ENCODE measurements around the gene NRBF2. TPM values are rescaled to one million over a fixed set of nuclear protein-coding genes. Genes with fewer than 3 reads are reported as not detected.

Gene NRBF2
- total and polyA plus RNA-seq, 4 donors, result 13.7 to 31.8 (median 22.3) TPM

DNA sequence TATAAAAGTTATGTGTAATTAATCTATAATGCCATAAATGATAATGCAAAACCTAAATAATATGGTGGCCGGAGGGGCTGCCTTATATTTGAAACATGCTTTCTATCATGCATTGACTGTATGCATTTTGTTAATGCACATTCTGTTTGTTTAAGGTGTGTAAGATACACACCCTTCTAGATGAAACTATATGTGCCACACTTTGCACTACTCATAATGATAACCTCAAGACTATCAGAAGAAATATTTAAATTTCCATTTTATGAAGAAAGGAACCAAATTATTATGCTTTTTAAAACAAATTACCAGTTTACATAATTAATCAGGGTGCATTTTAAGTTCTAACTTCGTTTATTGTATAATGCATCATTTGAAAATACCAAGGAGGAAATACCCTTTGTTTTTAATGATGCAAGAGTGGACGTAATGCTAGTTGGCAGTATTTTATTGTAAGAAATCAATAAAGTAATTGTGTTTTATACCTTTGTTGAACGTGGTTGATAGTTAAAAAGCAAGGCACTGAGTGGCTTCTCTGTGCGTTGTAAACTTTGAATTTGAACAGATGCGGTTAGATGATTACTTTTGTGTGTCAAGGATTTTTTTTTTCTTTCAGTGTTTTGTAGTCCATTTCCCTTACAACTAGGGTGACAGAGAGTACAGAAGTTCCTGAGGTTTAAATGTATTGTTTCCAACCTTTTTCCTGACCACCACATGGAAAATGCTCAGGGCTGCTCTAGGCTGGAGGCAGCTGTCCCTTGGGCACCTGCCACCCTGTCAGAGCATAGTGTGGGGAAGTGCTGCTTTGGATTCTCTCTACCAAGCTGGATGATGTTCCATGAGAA is 21.6 kb downstream of the NRBF2 start:
- no peak overlapping the region for H3K4me3 ChIP-seq (ENCODE audit: low read depth in 1 of 3, low read length in 3 of 3)
- H3K4me1 ChIP-seq (ENCODE audit: control insufficient read depth in 4 of 4, insufficient read depth in 4 of 4, low read length in 3 of 4), result peaks cover 0 to 6% (median 1%) of the 10 kb centered on the region in 4 donors
- peaks cover 5 to 37% (median 25%) of the 10 kb centered on the region in 4 donors for H3K36me3 ChIP-seq (ENCODE audit: control insufficient read depth in 4 of 4, insufficient read depth in 3 of 4, low read depth in 1 of 4, low read length in 3 of 4)
- TF ChIP-seq, protein P1, sequence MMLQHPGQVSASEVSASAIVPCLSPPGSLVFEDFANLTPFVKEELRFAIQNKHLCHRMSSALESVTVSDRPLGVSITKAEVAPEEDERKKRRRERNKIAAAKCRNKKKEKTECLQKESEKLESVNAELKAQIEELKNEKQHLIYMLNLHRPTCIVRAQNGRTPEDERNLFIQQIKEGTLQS (IDR thresholded peaks at IDR 0.05), result no peak
- TF ChIP-seq, protein P2, sequence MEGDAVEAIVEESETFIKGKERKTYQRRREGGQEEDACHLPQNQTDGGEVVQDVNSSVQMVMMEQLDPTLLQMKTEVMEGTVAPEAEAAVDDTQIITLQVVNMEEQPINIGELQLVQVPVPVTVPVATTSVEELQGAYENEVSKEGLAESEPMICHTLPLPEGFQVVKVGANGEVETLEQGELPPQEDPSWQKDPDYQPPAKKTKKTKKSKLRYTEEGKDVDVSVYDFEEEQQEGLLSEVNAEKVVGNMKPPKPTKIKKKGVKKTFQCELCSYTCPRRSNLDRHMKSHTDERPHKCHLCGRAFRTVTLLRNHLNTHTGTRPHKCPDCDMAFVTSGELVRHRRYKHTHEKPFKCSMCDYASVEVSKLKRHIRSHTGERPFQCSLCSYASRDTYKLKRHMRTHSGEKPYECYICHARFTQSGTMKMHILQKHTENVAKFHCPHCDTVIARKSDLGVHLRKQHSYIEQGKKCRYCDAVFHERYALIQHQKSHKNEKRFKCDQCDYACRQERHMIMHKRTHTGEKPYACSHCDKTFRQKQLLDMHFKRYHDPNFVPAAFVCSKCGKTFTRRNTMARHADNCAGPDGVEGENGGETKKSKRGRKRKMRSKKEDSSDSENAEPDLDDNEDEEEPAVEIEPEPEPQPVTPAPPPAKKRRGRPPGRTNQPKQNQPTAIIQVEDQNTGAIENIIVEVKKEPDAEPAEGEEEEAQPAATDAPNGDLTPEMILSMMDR (IDR thresholded peaks at IDR 0.05; ENCODE audit: low read depth, low read length, missing input control), result no peak
- no peak for TF ChIP-seq FOXA2 (IDR thresholded peaks at IDR 0.05)
- no peak for TF ChIP-seq JUND (IDR thresholded peaks at IDR 0.05)
- no peak for TF ChIP-seq GABPA (IDR thresholded peaks at IDR 0.05 in 1 of 2, conservative IDR thresholded peaks at IDR 0.05 in 1 of 2)
- TF ChIP-seq, protein P3, sequence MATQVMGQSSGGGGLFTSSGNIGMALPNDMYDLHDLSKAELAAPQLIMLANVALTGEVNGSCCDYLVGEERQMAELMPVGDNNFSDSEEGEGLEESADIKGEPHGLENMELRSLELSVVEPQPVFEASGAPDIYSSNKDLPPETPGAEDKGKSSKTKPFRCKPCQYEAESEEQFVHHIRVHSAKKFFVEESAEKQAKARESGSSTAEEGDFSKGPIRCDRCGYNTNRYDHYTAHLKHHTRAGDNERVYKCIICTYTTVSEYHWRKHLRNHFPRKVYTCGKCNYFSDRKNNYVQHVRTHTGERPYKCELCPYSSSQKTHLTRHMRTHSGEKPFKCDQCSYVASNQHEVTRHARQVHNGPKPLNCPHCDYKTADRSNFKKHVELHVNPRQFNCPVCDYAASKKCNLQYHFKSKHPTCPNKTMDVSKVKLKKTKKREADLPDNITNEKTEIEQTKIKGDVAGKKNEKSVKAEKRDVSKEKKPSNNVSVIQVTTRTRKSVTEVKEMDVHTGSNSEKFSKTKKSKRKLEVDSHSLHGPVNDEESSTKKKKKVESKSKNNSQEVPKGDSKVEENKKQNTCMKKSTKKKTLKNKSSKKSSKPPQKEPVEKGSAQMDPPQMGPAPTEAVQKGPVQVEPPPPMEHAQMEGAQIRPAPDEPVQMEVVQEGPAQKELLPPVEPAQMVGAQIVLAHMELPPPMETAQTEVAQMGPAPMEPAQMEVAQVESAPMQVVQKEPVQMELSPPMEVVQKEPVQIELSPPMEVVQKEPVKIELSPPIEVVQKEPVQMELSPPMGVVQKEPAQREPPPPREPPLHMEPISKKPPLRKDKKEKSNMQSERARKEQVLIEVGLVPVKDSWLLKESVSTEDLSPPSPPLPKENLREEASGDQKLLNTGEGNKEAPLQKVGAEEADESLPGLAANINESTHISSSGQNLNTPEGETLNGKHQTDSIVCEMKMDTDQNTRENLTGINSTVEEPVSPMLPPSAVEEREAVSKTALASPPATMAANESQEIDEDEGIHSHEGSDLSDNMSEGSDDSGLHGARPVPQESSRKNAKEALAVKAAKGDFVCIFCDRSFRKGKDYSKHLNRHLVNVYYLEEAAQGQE (IDR thresholded peaks at IDR 0.05), result no peak
- TF ChIP-seq HNF4G (IDR thresholded peaks at IDR 0.05), result no peak
- TF ChIP-seq HNF4A (conservative IDR thresholded peaks at IDR 0.05), result no peak
- TF ChIP-seq SP1 (IDR thresholded peaks at IDR 0.05), result no peak
- no peak for TF ChIP-seq NR2F2 (IDR thresholded peaks at IDR 0.05)
- 71% methylated on average over 6 of the region's 6 CpGs for WGBS
- no peak overlapping the region for H3K27ac ChIP-seq (ENCODE audit: low read depth in 1 of 2, low read length in 2 of 2)
- no peak overlapping the region for H3K9ac ChIP-seq (ENCODE audit: low read depth in 1 of 2, low read length in 2 of 2)
- no peak for DNase-seq (ENCODE audit: low spot score)
- H3K9me3 ChIP-seq (ENCODE audit: control insufficient read depth in 4 of 4, low read length in 3 of 4), result no peaks in the 10 kb centered on the region
- no peaks in the 10 kb centered on the region for H3K27me3 ChIP-seq (ENCODE audit: control insufficient read depth in 4 of 4, insufficient read depth in 4 of 4, low read length in 3 of 4)

DNA sequence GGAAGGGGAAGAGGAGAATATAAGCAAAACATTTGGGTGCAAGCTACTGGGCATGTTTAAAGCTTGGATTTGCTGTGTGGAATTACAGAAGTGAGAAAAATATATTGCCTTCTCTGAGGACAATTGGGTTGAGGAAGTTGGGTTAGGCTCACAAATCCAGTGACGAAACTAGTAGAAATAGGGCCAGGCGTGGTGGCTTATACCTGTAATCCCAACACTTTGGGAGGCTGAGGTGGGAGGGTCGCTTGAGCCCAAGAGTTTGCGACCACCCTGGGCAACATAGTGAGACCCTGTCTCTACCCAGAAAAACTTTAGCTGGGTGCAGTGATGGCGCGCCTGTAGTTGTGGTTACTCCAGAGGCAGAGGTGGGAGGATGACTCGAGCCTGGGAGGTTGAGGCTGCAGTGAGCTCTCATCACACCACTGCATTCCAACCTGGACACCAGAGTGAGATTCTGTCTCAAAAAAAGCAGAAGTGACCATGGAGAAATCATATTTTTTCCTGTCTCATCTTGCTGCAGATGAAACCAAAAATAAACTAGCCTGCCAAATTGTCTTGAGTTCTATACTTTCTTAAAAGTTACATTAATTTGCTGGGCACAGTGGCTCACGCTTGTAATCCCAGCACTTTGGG is 22.4 kb downstream of the NRBF2 start:
- no peak overlapping the region for H3K27ac ChIP-seq (ENCODE audit: low read depth in 1 of 2, low read length in 2 of 2)
- DNase-seq (ENCODE audit: low spot score), result no peak
- peaks cover 0 to 6% (median 1%) of the 10 kb centered on the region in 4 donors for H3K4me1 ChIP-seq (ENCODE audit: control insufficient read depth in 4 of 4, insufficient read depth in 4 of 4, low read length in 3 of 4)
- WGBS, result 92% methylated on average over 8 of the region's 8 CpGs
- no peak overlapping the region for H3K9ac ChIP-seq (ENCODE audit: low read depth in 1 of 2, low read length in 2 of 2)
- H3K9me3 ChIP-seq (ENCODE audit: control insufficient read depth in 4 of 4, low read length in 3 of 4), result no peaks in the 10 kb centered on the region
- H3K27me3 ChIP-seq (ENCODE audit: control insufficient read depth in 4 of 4, insufficient read depth in 4 of 4, low read length in 3 of 4), result no peaks in the 10 kb centered on the region
- TF ChIP-seq, protein P4, sequence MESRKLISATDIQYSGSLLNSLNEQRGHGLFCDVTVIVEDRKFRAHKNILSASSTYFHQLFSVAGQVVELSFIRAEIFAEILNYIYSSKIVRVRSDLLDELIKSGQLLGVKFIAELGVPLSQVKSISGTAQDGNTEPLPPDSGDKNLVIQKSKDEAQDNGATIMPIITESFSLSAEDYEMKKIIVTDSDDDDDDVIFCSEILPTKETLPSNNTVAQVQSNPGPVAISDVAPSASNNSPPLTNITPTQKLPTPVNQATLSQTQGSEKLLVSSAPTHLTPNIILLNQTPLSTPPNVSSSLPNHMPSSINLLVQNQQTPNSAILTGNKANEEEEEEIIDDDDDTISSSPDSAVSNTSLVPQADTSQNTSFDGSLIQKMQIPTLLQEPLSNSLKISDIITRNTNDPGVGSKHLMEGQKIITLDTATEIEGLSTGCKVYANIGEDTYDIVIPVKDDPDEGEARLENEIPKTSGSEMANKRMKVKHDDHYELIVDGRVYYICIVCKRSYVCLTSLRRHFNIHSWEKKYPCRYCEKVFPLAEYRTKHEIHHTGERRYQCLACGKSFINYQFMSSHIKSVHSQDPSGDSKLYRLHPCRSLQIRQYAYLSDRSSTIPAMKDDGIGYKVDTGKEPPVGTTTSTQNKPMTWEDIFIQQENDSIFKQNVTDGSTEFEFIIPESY (IDR thresholded peaks at IDR 0.05), result no peak
- TF ChIP-seq SP1 (IDR thresholded peaks at IDR 0.05), result no peak
- no peak for TF ChIP-seq TAF1 (conservative IDR thresholded peaks at IDR 0.05)
- TF ChIP-seq FOXA2 (IDR thresholded peaks at IDR 0.05), result no peak
- no peak for TF ChIP-seq FOXA1 (IDR thresholded peaks at IDR 0.05)
- TF ChIP-seq JUND (IDR thresholded peaks at IDR 0.05), result no peak
- TF ChIP-seq, protein P1 (IDR thresholded peaks at IDR 0.05), result no peak
- peaks cover 5 to 37% (median 23%) of the 10 kb centered on the region in 4 donors for H3K36me3 ChIP-seq (ENCODE audit: control insufficient read depth in 4 of 4, insufficient read depth in 3 of 4, low read depth in 1 of 4, low read length in 3 of 4)
- no peak overlapping the region for H3K4me3 ChIP-seq (ENCODE audit: low read depth in 1 of 3, low read length in 3 of 3)

Measured in liver (tissue), 9 donors.